ENCODE measurements around the gene TMBIM1. TPM values are rescaled to one million over a fixed set of nuclear protein-coding genes. Genes with fewer than 3 reads are reported as not detected.

The TMBIM1 gene
- total and polyA plus RNA-seq, 3 donors from 2014 or later: 59.9 to 81.0 (median 77.6) TPM

GRCh38 chr2:218252509-218253231, 39.6 kb downstream of the TMBIM1 start:
- 45 to 49% methylated on average over 6 to 7 of the region's 7 CpGs for WGBS, 2 donors
- H3K27me3 ChIP-seq: no peaks in the 10 kb centered on the region
- H3K36me3 ChIP-seq (ENCODE audit: low read depth, missing control alignments): peaks cover 3% of the 10 kb centered on the region
- no peaks in the 10 kb centered on the region for H3K4me1 ChIP-seq
- H3K9me3 ChIP-seq: no peaks in the 10 kb centered on the region
- DNase-seq: no peak
- intact Hi-C loops (cut with DNase I; ENCODE audit: low total_unique reads): no loop called here
- no peak overlapping the region for H3K4me3 ChIP-seq
- no peak for TF ChIP-seq POLR2A (IDR thresholded peaks at IDR 0.05)
- TF ChIP-seq CTCF (IDR thresholded peaks at IDR 0.05): no peak
- H3K27ac ChIP-seq: peak overlapping the region in 1 of 2 donors; percentile 36

- Histone ChIP-seq H3K4me3 (no peak overlapping the region), H3K36me3 (ENCODE audit: low read depth, missing control alignments) (peaks cover 3% of the 10 kb centered on the region), H3K9me3 (no peaks in the 10 kb centered on the region), H3K27ac (no peak overlapping the region), H3K4me1 (no peaks in the 10 kb centered on the region), H3K27me3 (no peaks in the 10 kb centered on the region)
- WGBS, 2 donors: 89 to 94% methylated on average over 13 of the region's 13 CpGs
- TF ChIP-seq CTCF (IDR thresholded peaks at IDR 0.05): no peak
- no peak for TF ChIP-seq POLR2A (IDR thresholded peaks at IDR 0.05)
- intact Hi-C loops (cut with DNase I; ENCODE audit: low total_unique reads): no loop called here
- DNase-seq: no peak
Measured at GRCh38 chr2:218249691-218250090, 42.6 kb downstream of the TMBIM1 start.

GRCh38 chr2:218245214-218245613, 47.1 kb downstream of the TMBIM1 start:
- DNase-seq: no peak
- peaks cover 3% of the 10 kb centered on the region for H3K36me3 ChIP-seq (ENCODE audit: low read depth, missing control alignments)

GRCh38 chr2:218244665-218245064, 47.6 kb downstream of the TMBIM1 start:
- TF ChIP-seq CTCF (IDR thresholded peaks at IDR 0.05) (no peak), POLR2A (IDR thresholded peaks at IDR 0.05) (no peak)
- Histone ChIP-seq H3K4me1 (no peaks in the 10 kb centered on the region), H3K9me3 (no peaks in the 10 kb centered on the region), H3K4me3 (no peak overlapping the region), H3K27me3 (no peaks in the 10 kb centered on the region), H3K27ac (no peak overlapping the region), H3K36me3 (ENCODE audit: low read depth, missing control alignments) (peaks cover 3% of the 10 kb centered on the region)
- DNase-seq: no peak
- WGBS, 2 donors: 94 to 96% methylated on average over 2 of the region's 2 CpGs
- intact Hi-C loops (cut with DNase I; ENCODE audit: low total_unique reads): no loop called here

More at GRCh38 chr2:218245214-218245613, 47.1 kb downstream of the TMBIM1 start:
- Histone ChIP-seq H3K9me3 (no peaks in the 10 kb centered on the region), H3K4me1 (no peaks in the 10 kb centered on the region), H3K4me3 (no peak overlapping the region), H3K27ac (no peak overlapping the region), H3K27me3 (no peaks in the 10 kb centered on the region)
- WGBS, 2 donors: 78 to 82% methylated on average over 5 of the region's 5 CpGs
- TF ChIP-seq POLR2A (IDR thresholded peaks at IDR 0.05): no peak
- TF ChIP-seq CTCF (IDR thresholded peaks at IDR 0.05): no peak
- intact Hi-C loops (cut with DNase I; ENCODE audit: low total_unique reads): no loop called here

- Histone ChIP-seq H3K9me3 (no peaks in the 10 kb centered on the region), H3K4me1 (peaks cover 2% of the 10 kb centered on the region), H3K27me3 (no peaks in the 10 kb centered on the region), H3K36me3 (ENCODE audit: low read depth, missing control alignments) (peaks cover 3% of the 10 kb centered on the region), H3K27ac (no peak overlapping the region), H3K4me3 (no peak overlapping the region)
- intact Hi-C loops (cut with DNase I; ENCODE audit: low total_unique reads): no loop called here
- TF ChIP-seq POLR2A (IDR thresholded peaks at IDR 0.05) (no peak), CTCF (IDR thresholded peaks at IDR 0.05) (no peak)
- DNase-seq: no peak
- 83 to 91% methylated on average over 1 of the region's 1 CpG for WGBS, 2 donors
Measured at GRCh38 chr2:218244204-218244603, 48.1 kb downstream of the TMBIM1 start.
